ENCODE measurements around the gene EFCAB11. TPM values are rescaled to one million over a fixed set of nuclear protein-coding genes. Genes with fewer than 3 reads are reported as not detected.

The EFCAB11 gene
- total RNA-seq, 1 experiment from 2014 or later, result 14.8 TPM

DNA sequence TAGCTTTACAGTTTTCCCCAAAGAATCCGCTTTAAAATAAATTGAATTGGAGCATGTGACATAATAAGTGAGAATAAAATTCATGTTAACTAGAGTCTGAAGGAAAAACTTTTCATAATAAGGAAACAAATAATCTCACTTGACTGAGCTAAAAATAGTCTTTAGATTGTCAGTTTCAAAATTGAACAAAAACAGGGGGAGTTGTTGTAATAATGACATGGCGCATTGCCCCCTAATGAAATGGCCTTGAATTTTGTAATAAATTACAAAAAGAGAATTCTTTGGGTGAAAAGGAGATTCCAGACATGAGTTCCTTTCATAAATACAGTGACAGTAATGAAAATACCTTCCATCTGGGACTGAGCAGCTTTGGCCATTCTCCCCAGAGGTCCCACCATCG is 178.6 kb downstream of the EFCAB11 start:
- H3K9me3 ChIP-seq (replicated peaks), result no peaks in the 10 kb centered on the region
- no peak for DNase-seq
- H3K27me3 ChIP-seq, result no peaks in the 10 kb centered on the region
- no peak overlapping the region for H3K27ac ChIP-seq
- H3K36me3 ChIP-seq, result no peaks in the 10 kb centered on the region
- peaks cover 10% of the 10 kb centered on the region; the same call in 1 of the 2 replicates for H3K4me1 ChIP-seq
- H3K4me3 ChIP-seq, result no peak overlapping the region

DNA sequence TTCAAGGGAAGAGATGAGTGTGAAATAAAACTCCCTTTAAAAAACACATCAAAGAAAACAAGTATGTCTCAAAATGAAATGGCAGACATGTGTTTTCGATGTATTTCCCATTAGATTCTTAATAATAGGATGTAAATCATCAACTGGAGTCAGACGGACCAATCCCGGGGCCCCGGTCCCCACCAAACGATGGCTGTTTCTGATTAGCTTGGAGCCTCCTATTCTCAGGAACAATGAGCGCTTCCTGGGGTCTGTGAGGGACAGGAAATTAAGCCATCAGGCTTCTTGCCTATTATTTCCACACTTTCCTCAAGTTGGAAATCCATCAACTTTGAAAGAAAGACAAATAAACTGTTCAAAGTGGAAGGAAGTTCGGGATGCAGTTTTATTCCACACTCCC is 179.4 kb downstream of the EFCAB11 start:
- Histone ChIP-seq H3K36me3 (no peaks in the 10 kb centered on the region), H3K27ac (no peak overlapping the region), H3K27me3 (no peaks in the 10 kb centered on the region), H3K4me3 (no peak overlapping the region), H3K9me3 (replicated peaks) (no peaks in the 10 kb centered on the region), H3K4me1 (peaks cover 12% of the 10 kb centered on the region; the same call in 1 of the 2 replicates)
- no peak for DNase-seq

GRCh38 chr14:89773644-89774316 is 180.8 kb downstream of the EFCAB11 start:
- no peaks in the 10 kb centered on the region for H3K27me3 ChIP-seq
- H3K9me3 ChIP-seq (replicated peaks), result no peaks in the 10 kb centered on the region
- peaks cover 12% of the 10 kb centered on the region; the same call in 1 of the 2 replicates for H3K4me1 ChIP-seq
- DNase-seq, result peak; percentile 76 to 82
- no peaks in the 10 kb centered on the region for H3K36me3 ChIP-seq
- peak overlapping the region; percentile 1; the same call in 1 of the 2 replicates for H3K4me3 ChIP-seq
- H3K27ac ChIP-seq, result peak overlapping the region; percentile 58

DNA sequence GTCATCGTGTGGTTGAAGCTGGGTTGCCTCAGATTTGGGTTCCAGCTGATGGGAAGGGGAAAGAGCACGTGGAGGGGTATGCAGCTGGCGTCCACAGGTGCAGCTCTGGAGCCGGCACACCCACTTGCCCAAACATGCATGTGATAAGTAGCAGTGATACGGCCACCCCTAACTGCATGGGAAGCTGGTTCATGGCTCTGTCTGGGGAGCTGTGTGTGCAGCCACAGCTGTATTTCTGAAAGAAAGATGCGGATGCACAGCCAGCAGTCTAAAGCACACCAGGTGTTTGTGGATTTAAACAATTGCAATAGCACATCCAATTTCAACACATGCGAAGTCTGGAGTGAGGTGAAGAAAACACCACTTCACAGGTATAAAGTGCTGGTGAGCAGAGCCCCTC is 181.4 kb downstream of the EFCAB11 start:
- peak overlapping the region; percentile 58 for H3K27ac ChIP-seq
- H3K4me1 ChIP-seq, result peaks cover 12% of the 10 kb centered on the region; the same call in 1 of the 2 replicates
- H3K9me3 ChIP-seq (replicated peaks), result no peaks in the 10 kb centered on the region
- DNase-seq, result peak in 1 of 2 experiments; percentile 22
- H3K36me3 ChIP-seq, result no peaks in the 10 kb centered on the region
- H3K27me3 ChIP-seq, result no peaks in the 10 kb centered on the region
- H3K4me3 ChIP-seq, result no peak overlapping the region

DNA sequence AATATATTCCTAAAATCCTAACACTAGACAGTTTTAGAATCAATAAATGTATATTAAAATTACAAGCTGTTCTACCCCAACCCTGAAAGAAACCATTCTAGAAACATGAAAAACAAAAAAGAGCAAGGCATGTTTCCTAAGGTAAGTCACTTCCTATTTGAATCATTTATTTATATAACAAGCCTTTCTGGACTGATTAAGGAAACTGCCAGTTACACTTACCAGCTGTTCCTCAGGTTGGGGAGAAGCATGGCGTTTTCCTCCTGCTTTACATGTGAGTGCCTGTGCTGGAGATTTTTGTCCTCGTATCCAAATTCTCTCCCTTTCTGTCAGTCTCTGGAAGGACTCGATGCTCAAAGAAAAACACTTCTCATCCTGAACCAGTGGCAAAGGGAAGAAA is 183.3 kb downstream of the EFCAB11 start:
- peaks cover 12% of the 10 kb centered on the region; the same call in 1 of the 2 replicates for H3K4me1 ChIP-seq
- H3K4me3 ChIP-seq, result no peak overlapping the region
- H3K27ac ChIP-seq, result no peak overlapping the region
- peak in 1 of 2 experiments; percentile 20 for DNase-seq
- H3K36me3 ChIP-seq, result no peaks in the 10 kb centered on the region
- H3K27me3 ChIP-seq, result no peaks in the 10 kb centered on the region
- no peaks in the 10 kb centered on the region for H3K9me3 ChIP-seq (replicated peaks)

- H3K27ac ChIP-seq, result no peak overlapping the region
- DNase-seq, result peak in 1 of 2 experiments; percentile 55
- peaks cover 8% of the 10 kb centered on the region; the same call in 1 of the 2 replicates for H3K4me1 ChIP-seq
- H3K36me3 ChIP-seq, result no peaks in the 10 kb centered on the region
- H3K9me3 ChIP-seq (replicated peaks), result no peaks in the 10 kb centered on the region
- H3K27me3 ChIP-seq, result no peaks in the 10 kb centered on the region
- no peak overlapping the region for H3K4me3 ChIP-seq
Observed at GRCh38 chr14:89767861-89768268, 186.7 kb downstream of the EFCAB11 start.

DNA sequence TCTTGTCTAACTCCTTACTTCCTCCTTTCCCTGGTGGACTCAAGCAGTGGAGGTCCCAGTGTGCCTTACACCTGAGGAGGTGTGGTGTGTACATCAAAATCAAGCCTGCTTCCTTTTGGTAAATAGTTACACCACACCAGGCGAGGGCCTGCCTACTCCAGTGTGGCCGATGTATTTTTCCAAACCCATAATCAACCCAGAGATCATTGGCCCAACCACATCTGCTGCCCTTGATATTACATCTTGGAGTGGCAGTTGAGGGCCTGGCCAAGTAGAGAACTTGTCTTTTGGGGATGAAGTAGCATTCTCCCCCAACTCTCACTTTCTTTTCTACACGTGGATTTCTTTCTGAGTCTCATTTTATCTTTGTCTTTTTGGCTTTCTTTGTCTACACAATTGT is 187.4 kb downstream of the EFCAB11 start:
- no peaks in the 10 kb centered on the region for H3K27me3 ChIP-seq

DNA sequence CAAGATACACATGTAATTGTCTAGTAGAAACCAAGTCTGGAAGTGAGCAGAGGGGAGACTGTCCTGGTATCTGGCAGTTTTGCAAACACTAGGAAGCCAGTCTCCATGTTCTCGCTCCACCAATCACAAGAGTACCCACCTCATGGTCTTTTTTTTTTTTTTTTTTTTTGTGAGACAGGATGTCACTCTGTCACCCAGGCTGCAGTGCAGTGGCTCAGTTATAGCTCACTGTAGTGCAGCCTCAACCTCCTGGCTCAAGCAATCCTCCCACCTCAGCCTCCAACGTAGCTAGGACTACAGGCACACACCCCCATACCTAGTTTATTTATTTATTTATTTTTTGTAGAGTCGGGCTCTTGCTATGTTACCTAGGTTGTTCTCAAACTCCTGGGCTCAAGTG is 189.2 kb downstream of the EFCAB11 start:
- Histone ChIP-seq H3K4me1 (no peaks in the 10 kb centered on the region), H3K4me3 (no peak overlapping the region), H3K36me3 (no peaks in the 10 kb centered on the region), H3K27ac (no peak overlapping the region), H3K9me3 (replicated peaks) (no peaks in the 10 kb centered on the region), H3K27me3 (no peaks in the 10 kb centered on the region)
- DNase-seq, result no peak

More for the DNA sequence above, 187.4 kb downstream of the EFCAB11 start:
- Histone ChIP-seq H3K36me3 (no peaks in the 10 kb centered on the region), H3K4me3 (no peak overlapping the region), H3K4me1 (peaks cover 8% of the 10 kb centered on the region; the same call in 1 of the 2 replicates), H3K27ac (no peak overlapping the region), H3K9me3 (replicated peaks) (no peaks in the 10 kb centered on the region)
- DNase-seq, result no peak

- Histone ChIP-seq H3K9me3 (replicated peaks) (no peaks in the 10 kb centered on the region), H3K4me1 (peaks cover 5% of the 10 kb centered on the region), H3K36me3 (no peaks in the 10 kb centered on the region), H3K27ac (no peak overlapping the region), H3K27me3 (no peaks in the 10 kb centered on the region), H3K4me3 (no peak overlapping the region)
- DNase-seq, result no peak
Observed at GRCh38 chr14:89760086-89760485, 194.4 kb downstream of the EFCAB11 start.

GRCh38 chr14:89757313-89757939 is 197.1 kb downstream of the EFCAB11 start:
- peaks cover 5% of the 10 kb centered on the region for H3K4me1 ChIP-seq
- no peaks in the 10 kb centered on the region for H3K9me3 ChIP-seq (replicated peaks)
- H3K36me3 ChIP-seq, result no peaks in the 10 kb centered on the region
- no peak overlapping the region for H3K27ac ChIP-seq
- no peaks in the 10 kb centered on the region for H3K27me3 ChIP-seq
- H3K4me3 ChIP-seq, result no peak overlapping the region
- no peak for DNase-seq

DNA sequence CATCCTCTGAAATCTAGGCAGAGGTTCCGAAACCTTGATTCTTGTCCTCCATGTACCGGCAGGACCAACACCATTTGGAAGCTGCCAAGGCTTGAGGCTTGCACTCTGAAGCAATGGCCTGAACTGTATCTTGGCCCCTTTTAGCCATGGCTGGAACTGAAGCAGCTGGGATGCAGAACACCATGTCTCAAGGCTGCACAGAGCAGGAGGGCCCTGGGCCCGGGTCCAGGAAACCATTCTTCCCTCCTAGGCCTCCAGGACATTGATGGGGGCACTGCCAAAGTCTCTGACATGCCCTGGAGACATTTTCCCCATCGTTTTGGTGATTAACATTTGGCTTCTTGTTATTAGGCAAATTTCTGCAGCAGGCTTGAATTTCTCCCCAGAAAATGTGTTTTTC is 198.7 kb downstream of the EFCAB11 start:
- Histone ChIP-seq H3K4me3 (no peak overlapping the region), H3K4me1 (peaks cover 5% of the 10 kb centered on the region), H3K27me3 (no peaks in the 10 kb centered on the region), H3K36me3 (no peaks in the 10 kb centered on the region), H3K27ac (no peak overlapping the region), H3K9me3 (replicated peaks) (no peaks in the 10 kb centered on the region)
- DNase-seq, result no peak

DNA sequence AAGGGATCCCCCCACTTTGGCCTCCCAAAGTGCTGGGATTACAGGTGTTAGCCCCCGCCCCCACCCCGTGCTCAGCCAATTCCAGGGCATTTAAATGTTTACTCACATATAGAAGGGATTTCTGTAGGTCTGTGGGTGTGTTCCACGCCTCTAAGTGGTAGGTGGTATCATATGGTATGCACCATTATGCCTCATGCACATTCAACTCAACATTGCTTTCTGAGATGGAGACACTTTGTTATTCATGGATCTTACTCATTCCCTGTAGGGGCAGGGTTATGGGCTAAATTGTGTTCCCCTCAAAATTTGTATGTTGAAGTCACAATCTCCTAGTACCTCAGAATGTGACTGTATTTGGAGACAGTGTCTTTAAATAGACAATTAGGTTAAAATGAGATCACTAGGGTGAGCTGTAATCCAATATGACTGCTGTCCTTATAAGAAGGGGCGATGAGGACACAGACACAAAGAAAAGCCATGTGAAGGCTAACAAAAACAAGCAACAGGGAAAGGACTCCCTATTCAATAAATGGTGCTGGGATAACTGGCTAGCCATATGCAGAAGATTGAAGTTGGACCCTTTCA is 200.6 kb downstream of the EFCAB11 start:
- H3K4me1 ChIP-seq, result peaks cover 2% of the 10 kb centered on the region
- no peaks in the 10 kb centered on the region for H3K9me3 ChIP-seq (replicated peaks)
- H3K4me3 ChIP-seq, result no peak overlapping the region
- H3K27ac ChIP-seq, result no peak overlapping the region
- no peak for DNase-seq
- no peaks in the 10 kb centered on the region for H3K36me3 ChIP-seq
- H3K27me3 ChIP-seq, result no peaks in the 10 kb centered on the region

- no peak overlapping the region for H3K4me3 ChIP-seq
- H3K9me3 ChIP-seq (replicated peaks), result peaks cover 6% of the 10 kb centered on the region; the same call in 1 of the 2 replicates
- no peaks in the 10 kb centered on the region for H3K27me3 ChIP-seq
- no peak overlapping the region for H3K27ac ChIP-seq
- no peaks in the 10 kb centered on the region for H3K36me3 ChIP-seq
- DNase-seq, result no peak
- no peaks in the 10 kb centered on the region for H3K4me1 ChIP-seq
Observed at GRCh38 chr14:89750908-89751392, 203.6 kb downstream of the EFCAB11 start.

- no peak overlapping the region for H3K4me3 ChIP-seq
- H3K27ac ChIP-seq, result no peak overlapping the region
- H3K4me1 ChIP-seq, result no peaks in the 10 kb centered on the region
- no peaks in the 10 kb centered on the region for H3K36me3 ChIP-seq
- no peak for DNase-seq
- H3K9me3 ChIP-seq (replicated peaks), result peaks cover 6% of the 10 kb centered on the region; the same call in 1 of the 2 replicates
- H3K27me3 ChIP-seq, result no peaks in the 10 kb centered on the region
Observed at GRCh38 chr14:89750281-89750755, 204.2 kb downstream of the EFCAB11 start.

- Histone ChIP-seq H3K27me3 (no peaks in the 10 kb centered on the region), H3K36me3 (no peaks in the 10 kb centered on the region), H3K4me3 (no peak overlapping the region), H3K9me3 (replicated peaks) (peaks cover 6% of the 10 kb centered on the region; the same call in 1 of the 2 replicates), H3K4me1 (no peaks in the 10 kb centered on the region), H3K27ac (no peak overlapping the region)
- DNase-seq, result no peak
Observed at GRCh38 chr14:89748004-89748403, 206.5 kb downstream of the EFCAB11 start.

Measured in SJCRH30 (cell line).